Mesenteric fat pad (tissue), 1 donor: Measurements from ENCODE around the gene RTN1. TPM values are rescaled to one million over a fixed set of nuclear protein-coding genes. Genes with fewer than 3 reads are reported as not detected.

Source experiments
- DNase-seq: peaks from one replicate; pipeline ENCODE4 v3.0.0-alpha.2; 2020; ENCODE audit warnings: low spot score
- long read RNA-seq: library from polyadenylated mRNA; unstranded; transcript quantifications from one replicate; pipeline ENCODE4 v2.0.0, GENCODE V29; 2020
- total RNA-seq: library from RNA; stranded (reverse); fragmentation: NEBNext Ultra II Directional; extraction: Animal tissue kit (Norgen Biotek cat#: 25700); gene quantifications from one replicate; pipeline ENCODE4 v1.2.1, GENCODE V29; 2021
- donor health status: DM: yes; HTN: yes; CAD: no.

RTN1 gene
- total RNA-seq, result 15.4 TPM
- long read RNA-seq, partial matches to known transcripts, result 0 of 11 reads
- long read RNA-seq, other reads (novel, unspliced or antisense), result 6 of 11 reads

- peak; percentile 88 for DNase-seq
These were observed at the start of gene RTN1 for GRCh38 chr14:59870277-59871165. Gene RTN1, minus strand, starts transcription at chr14:59870776. Its CDS starts 146 bp downstream, at chr14:59870630.

- DNase-seq, result no peak
These were observed 49.8 kb upstream of the RTN1 start for GRCh38 chr14:59920378-59920683.

GRCh38 chr14:59919570-59920377 is 49.2 kb upstream of the RTN1 start, which contains the start of gene LRRC9:
Gene LRRC9, plus strand, starts transcription at chr14:59920144.
- no peak for DNase-seq

DNA sequence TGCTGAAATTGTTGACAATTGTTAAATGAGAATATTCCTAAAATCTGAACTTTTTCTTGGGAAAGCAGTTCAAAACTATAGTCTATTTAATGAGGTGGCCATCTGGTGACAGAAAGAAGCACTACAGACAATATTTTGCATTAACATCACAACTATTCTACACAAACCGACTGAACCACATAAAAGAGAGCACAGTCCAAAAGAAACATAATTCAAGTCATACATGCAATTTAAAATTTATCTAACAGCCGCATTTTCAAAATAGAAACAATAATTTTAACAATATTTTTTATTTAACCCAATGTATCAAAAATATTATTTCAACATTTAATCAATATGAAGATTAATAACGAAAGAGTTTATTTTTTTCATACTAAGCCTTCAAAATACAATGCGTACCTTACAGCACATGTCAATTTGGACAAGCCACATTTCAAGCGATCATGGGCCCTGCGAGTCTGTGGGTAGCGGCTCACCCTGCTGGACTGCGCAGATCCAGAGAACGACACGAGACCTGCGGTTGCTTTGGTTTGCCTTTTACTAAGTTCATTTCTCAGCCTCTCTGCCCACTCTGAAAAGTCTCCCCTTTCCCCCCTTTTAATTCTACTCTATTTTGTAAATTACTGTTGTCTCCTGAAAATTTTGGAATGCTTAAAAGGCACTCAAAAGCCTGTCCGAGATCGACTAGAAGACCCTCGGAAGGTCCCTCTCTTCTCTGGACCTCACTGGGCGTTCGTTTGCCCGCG is 48.4 kb upstream of the RTN1 start:
- DNase-seq, result no peak

- DNase-seq, result no peak
These were observed 42.6 kb upstream of the RTN1 start for GRCh38 chr14:59913187-59913586.

DNA sequence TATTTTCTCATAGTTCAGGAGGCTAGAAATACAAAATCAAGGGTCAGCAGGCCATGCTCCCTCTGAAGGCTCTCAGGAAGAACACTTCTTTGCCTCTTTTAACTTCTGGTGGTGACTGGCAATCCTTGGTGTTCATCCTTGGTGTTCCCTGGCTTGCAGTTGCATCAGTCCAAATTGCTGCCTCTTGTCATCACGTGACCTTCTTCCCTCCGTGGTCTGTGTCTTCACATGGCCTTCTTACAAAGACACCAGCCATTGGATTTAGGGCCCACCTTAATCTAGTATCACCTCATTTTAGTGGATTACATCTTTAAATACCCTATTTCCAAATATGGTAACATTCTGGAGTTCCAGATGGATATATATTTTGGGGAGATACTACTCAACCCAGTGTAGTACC is 41.9 kb upstream of the RTN1 start:
- no peak for DNase-seq

- DNase-seq, result no peak
These were observed 34.6 kb upstream of the RTN1 start for GRCh38 chr14:59905188-59905587.

- no peak for DNase-seq
These were observed 33.6 kb upstream of the RTN1 start for GRCh38 chr14:59904184-59904583.

DNA sequence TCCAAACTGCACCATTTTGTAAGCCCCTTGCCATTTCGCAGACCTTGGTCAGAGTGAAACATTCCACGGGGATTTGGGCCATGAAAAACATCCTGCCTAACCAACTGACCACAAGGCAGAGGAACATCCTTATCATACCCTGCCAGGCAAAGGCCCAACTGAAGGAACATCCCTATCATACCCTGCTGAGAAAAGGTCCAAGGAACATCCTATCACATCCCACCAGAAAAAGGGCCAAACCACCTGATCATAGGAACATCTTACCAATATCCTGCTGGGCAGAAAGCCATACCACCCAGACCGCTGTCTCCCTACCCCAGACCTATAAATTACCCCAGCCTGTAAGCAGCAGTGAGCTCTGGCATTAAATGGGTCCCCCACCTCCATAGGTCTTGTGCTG is 30.0 kb upstream of the RTN1 start:
- no peak for DNase-seq

GRCh38 chr14:59897757-59898383 is 27.3 kb upstream of the RTN1 start:
- no peak for DNase-seq

DNA sequence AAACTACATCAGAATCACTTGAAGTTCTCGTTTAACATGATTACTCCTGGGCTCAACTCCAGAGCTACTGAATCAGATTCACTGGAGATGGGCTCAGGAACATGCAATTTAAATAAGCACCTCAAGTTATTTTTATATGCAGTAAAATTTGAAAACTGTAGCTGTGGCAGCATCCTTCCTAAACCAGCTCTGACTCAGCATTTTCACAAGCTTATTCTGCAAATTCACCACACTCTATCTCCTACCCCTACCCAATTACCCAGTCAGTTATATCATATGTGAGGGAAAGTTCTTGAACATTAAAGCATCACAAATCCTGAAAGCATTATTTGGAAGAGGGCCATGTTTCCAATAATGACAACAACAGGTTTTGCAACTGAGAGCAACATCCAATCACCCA is 25.1 kb upstream of the RTN1 start:
- DNase-seq, result no peak

DNA sequence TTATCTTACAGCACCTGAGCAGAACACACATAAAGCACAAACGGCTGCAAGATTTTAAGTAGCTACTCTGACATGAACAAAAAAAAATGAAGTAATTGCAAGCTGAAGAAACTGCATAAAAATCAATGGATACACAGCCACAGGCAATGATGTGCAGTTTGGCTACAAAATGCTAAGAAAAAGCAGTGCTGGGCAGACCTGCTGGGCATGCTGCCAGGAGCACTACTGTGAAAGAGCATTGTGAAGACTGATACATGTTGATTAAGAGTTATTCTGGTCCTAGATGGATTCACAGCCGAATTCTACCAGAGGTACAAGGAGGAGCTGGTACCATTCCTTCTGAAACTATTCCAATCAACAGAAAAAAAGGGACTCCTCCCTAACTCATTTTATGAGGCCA is 20.1 kb upstream of the RTN1 start:
- DNase-seq, result no peak

- DNase-seq, result no peak
These were observed 12.4 kb upstream of the RTN1 start for GRCh38 chr14:59882957-59883356.

- no peak for DNase-seq
These were observed 555 bp upstream of the RTN1 start for GRCh38 chr14:59871166-59871495.

GRCh38 chr14:59869381-59870255 is 958 bp downstream of the RTN1 start:
- no peak for DNase-seq

- no peak for DNase-seq
These were observed 2.6 kb downstream of the RTN1 start for GRCh38 chr14:59868021-59868420.

DNA sequence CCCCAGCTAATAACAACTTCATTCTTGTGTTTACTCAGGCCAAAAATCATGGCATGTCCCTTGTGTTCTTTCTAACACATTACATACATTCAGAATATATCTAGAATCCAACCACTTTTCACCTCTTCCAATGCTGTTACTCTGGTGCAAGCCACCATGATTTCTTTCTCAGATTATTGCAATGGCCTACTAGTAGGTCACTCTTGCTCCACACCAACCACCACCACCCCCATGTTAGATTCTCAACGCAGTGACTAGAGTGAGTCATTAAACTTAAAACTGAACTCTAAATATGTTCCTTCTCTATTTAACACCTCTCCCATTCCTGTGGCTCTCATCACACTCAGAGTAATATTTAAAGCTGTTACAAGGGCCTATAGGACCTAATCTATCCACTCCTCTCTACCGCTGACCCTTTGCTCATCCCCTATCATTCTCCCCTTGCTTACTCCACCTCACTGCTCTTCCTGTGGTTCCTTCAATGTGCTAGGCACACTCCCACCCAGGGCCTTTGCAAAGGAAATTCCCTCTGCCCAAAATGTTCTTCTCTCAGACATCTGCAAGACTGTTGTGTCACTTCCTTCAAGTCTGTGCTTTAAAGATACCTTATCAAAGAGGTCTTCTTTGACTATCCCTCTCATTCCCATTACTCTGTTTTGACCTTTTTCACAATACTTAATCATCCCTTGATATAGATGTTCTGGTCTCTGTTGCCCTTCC is 6.6 kb downstream of the RTN1 start:
- DNase-seq, result no peak

GRCh38 chr14:59857328-59857727 is 13.2 kb downstream of the RTN1 start:
- DNase-seq, result no peak

- no peak for DNase-seq
These were observed 18.2 kb downstream of the RTN1 start for GRCh38 chr14:59852350-59852749.

DNA sequence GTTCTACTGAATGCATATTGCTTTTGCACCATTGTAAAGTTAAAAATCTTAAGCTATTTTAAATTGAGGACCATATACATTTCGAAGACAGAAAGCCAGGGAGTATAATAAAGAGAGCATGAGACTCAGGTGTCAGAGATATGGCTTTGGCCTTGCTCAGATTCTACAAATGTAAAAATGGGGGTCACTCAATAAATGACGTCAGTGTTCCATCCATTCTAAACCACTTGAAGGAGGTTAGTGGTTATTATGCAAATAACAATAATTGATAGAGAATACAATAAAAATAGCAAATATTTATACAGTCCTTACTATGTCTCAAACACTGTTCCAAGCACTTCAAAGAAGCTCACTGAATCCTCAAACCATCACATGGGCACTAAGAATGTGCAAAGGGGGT is 20.1 kb downstream of the RTN1 start:
- no peak for DNase-seq
